ENCODE results near the gene ADAMTS2. TPM values are rescaled to one million over a fixed set of nuclear protein-coding genes. Genes with fewer than 3 reads are reported as not detected.

Gene ADAMTS2
- polyA plus RNA-seq, 3 donors = 0.74 to 2.3 TPM; not detected in 1

GRCh38 chr5:179131321-179131835, 213.9 kb downstream of the ADAMTS2 start:
- DNase-seq = no peak
- Mint-ChIP-seq H3K9me3 (peaks cover 23 to 68% (median 55%) of the 10 kb centered on the region in 7 donors), H3K4me1 (no peaks in the 10 kb centered on the region), H3K36me3 (no peaks in the 10 kb centered on the region), H3K4me3 (no peak overlapping the region), H3K27me3 (ENCODE audit: low read depth in 3 of 3) (peaks cover 0 to 2% (median 2%) of the 10 kb centered on the region in 3 donors), H3K27ac (no peak overlapping the region)
- no peaks in the 10 kb centered on the region for H4K20me1 ChIP-seq (ENCODE audit: insufficient read depth, low read length)
- H3K4me2 ChIP-seq (replicated peaks; ENCODE audit: extremely low read depth, low read length, poor library complexity, severe bottlenecking) = no peak overlapping the region
- TF ChIP-seq, protein P1, sequence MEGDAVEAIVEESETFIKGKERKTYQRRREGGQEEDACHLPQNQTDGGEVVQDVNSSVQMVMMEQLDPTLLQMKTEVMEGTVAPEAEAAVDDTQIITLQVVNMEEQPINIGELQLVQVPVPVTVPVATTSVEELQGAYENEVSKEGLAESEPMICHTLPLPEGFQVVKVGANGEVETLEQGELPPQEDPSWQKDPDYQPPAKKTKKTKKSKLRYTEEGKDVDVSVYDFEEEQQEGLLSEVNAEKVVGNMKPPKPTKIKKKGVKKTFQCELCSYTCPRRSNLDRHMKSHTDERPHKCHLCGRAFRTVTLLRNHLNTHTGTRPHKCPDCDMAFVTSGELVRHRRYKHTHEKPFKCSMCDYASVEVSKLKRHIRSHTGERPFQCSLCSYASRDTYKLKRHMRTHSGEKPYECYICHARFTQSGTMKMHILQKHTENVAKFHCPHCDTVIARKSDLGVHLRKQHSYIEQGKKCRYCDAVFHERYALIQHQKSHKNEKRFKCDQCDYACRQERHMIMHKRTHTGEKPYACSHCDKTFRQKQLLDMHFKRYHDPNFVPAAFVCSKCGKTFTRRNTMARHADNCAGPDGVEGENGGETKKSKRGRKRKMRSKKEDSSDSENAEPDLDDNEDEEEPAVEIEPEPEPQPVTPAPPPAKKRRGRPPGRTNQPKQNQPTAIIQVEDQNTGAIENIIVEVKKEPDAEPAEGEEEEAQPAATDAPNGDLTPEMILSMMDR (IDR thresholded peaks at IDR 0.05) = no peak
- peaks cover 19 to 58% of the 10 kb centered on the region in 2 donors for H3K9me3 ChIP-seq (replicated peaks in 1 of 2; ENCODE audit: control insufficient read depth in 1 of 2, insufficient read depth in 1 of 2, low read length in 2 of 2)
- H3K79me2 ChIP-seq (ENCODE audit: insufficient read depth, low read length) = no peaks in the 10 kb centered on the region
- WGBS (ENCODE audit: insufficient coverage) = 95% methylated on average over 10 of the region's 10 CpGs
- no peak overlapping the region for H3K9ac ChIP-seq (ENCODE audit: insufficient read depth, low read length, poor library complexity, severe bottlenecking)
- no peaks in the 10 kb centered on the region for H3K36me3 ChIP-seq (replicated peaks in 1 of 2; ENCODE audit: control insufficient read depth in 1 of 2, insufficient read depth in 2 of 2, low read length in 2 of 2)
- H3K4me3 ChIP-seq (replicated peaks in 1 of 3; ENCODE audit: low read depth in 2 of 3, low read length in 3 of 3) = no peak overlapping the region
- H3K27me3 ChIP-seq (ENCODE audit: control insufficient read depth in 2 of 2, insufficient read depth in 2 of 2, low read length in 2 of 2) = no peaks in the 10 kb centered on the region
- no peak overlapping the region for H3K27ac ChIP-seq (ENCODE audit: low read depth in 1 of 2, low read length in 2 of 2)
- no peak overlapping the region for H2AFZ ChIP-seq (ENCODE audit: insufficient read depth, low read depth, low read length, poor library complexity, severe bottlenecking)
- intact Hi-C loops (cut with micrococcal nuclease) = no loop called here
- H3K4me1 ChIP-seq (ENCODE audit: control insufficient read depth in 1 of 2, insufficient read depth in 2 of 2, low read length in 2 of 2) = no peaks in the 10 kb centered on the region

GRCh38 chr5:179130101-179130681, 215.1 kb downstream of the ADAMTS2 start:
- H3K9me3 ChIP-seq (replicated peaks in 1 of 2; ENCODE audit: control insufficient read depth in 1 of 2, insufficient read depth in 1 of 2, low read length in 2 of 2) = peaks cover 31 to 63% of the 10 kb centered on the region in 2 donors
- no peak overlapping the region for H2AFZ ChIP-seq (ENCODE audit: insufficient read depth, low read depth, low read length, poor library complexity, severe bottlenecking)
- 97% methylated on average over 4 of the region's 14 CpGs for WGBS (ENCODE audit: insufficient coverage)
- H3K9me3 Mint-ChIP-seq = peaks cover 35 to 72% (median 56%) of the 10 kb centered on the region in 7 donors
- no peak overlapping the region for H3K4me3 ChIP-seq (replicated peaks in 1 of 3; ENCODE audit: low read depth in 2 of 3, low read length in 3 of 3)
- no peak overlapping the region for H3K4me2 ChIP-seq (replicated peaks; ENCODE audit: extremely low read depth, low read length, poor library complexity, severe bottlenecking)
- H3K4me1 Mint-ChIP-seq = no peaks in the 10 kb centered on the region
- no peaks in the 10 kb centered on the region for H3K27me3 ChIP-seq (ENCODE audit: control insufficient read depth in 2 of 2, insufficient read depth in 2 of 2, low read length in 2 of 2)
- H3K27ac Mint-ChIP-seq = no peak overlapping the region
- H3K4me1 ChIP-seq (ENCODE audit: control insufficient read depth in 1 of 2, insufficient read depth in 2 of 2, low read length in 2 of 2) = no peaks in the 10 kb centered on the region
- TF ChIP-seq, protein P1 (IDR thresholded peaks at IDR 0.05) = no peak
- H3K27me3 Mint-ChIP-seq (ENCODE audit: low read depth in 3 of 3) = peaks cover 0 to 2% (median 2%) of the 10 kb centered on the region in 3 donors
- H3K4me3 Mint-ChIP-seq = no peak overlapping the region
- DNase-seq = no peak
- no peak overlapping the region for H3K9ac ChIP-seq (ENCODE audit: insufficient read depth, low read length, poor library complexity, severe bottlenecking)
- H3K36me3 ChIP-seq (replicated peaks in 1 of 2; ENCODE audit: control insufficient read depth in 1 of 2, insufficient read depth in 2 of 2, low read length in 2 of 2) = no peaks in the 10 kb centered on the region
- no peak overlapping the region for H3K27ac ChIP-seq (ENCODE audit: low read depth in 1 of 2, low read length in 2 of 2)
- no peaks in the 10 kb centered on the region for H3K79me2 ChIP-seq (ENCODE audit: insufficient read depth, low read length)
- H4K20me1 ChIP-seq (ENCODE audit: insufficient read depth, low read length) = no peaks in the 10 kb centered on the region
- no peaks in the 10 kb centered on the region for H3K36me3 Mint-ChIP-seq
- intact Hi-C loops (cut with micrococcal nuclease) = no loop called here
